HG03442 (cell line): ENCODE data around the gene MYL10.
"Not testable (repeated sequence)": the region's sequence is repeated elsewhere in the genome, so short reads cannot be mapped to it uniquely, and the experiment has no call there.

Experiments
- ATAC-seq: cut with Tn5 transposase; IDR thresholded peaks from one replicate; pipeline ENCODE4 v1.9.1; 2021; ENCODE audit warnings: mild to moderate bottlenecking, moderate library complexity; ENCODE audit not compliant: unreplicated experiment

MYL10 gene

GRCh38 chr7:101657171-101657570 lies 28.1 kb upstream of the MYL10 start:
- no peak for ATAC-seq

GRCh38 chr7:101651112-101651511 lies 22.0 kb upstream of the MYL10 start:
- ATAC-seq, result no peak

- ATAC-seq, result no peak
These were observed 21.5 kb upstream of the MYL10 start for GRCh38 chr7:101650579-101651081.

- not testable (repeated sequence) for ATAC-seq
These were observed 18.8 kb upstream of the MYL10 start for GRCh38 chr7:101647876-101648275.

GRCh38 chr7:101645951-101646350 lies 16.9 kb upstream of the MYL10 start:
- no peak for ATAC-seq

GRCh38 chr7:101644879-101645278 lies 15.8 kb upstream of the MYL10 start:
- ATAC-seq, result no peak

GRCh38 chr7:101639127-101639526 lies 10.0 kb upstream of the MYL10 start:
- ATAC-seq, result not testable (repeated sequence)

GRCh38 chr7:101636822-101637623 lies 7.9 kb upstream of the MYL10 start:
- no peak for ATAC-seq

GRCh38 chr7:101635484-101635883 lies 6.4 kb upstream of the MYL10 start:
- ATAC-seq, result no peak

- no peak for ATAC-seq
These were observed 5.2 kb upstream of the MYL10 start for GRCh38 chr7:101634196-101634717.

- ATAC-seq, result no peak
These were observed 4.4 kb upstream of the MYL10 start for GRCh38 chr7:101633511-101633910.

- ATAC-seq, result no peak
These were observed 3.5 kb upstream of the MYL10 start for GRCh38 chr7:101632641-101633040.

GRCh38 chr7:101631224-101631714 lies 2.2 kb upstream of the MYL10 start:
- no peak for ATAC-seq

- ATAC-seq, result no peak
These were observed 1.5 kb upstream of the MYL10 start for GRCh38 chr7:101630591-101630990.

GRCh38 chr7:101628522-101628921 lies 574 bp downstream of the MYL10 start:
- ATAC-seq, result no peak

GRCh38 chr7:101626758-101627157 lies 2.3 kb downstream of the MYL10 start:
- ATAC-seq, result no peak

GRCh38 chr7:101626069-101626671 lies 2.9 kb downstream of the MYL10 start:
- no peak for ATAC-seq

GRCh38 chr7:101625031-101625791 lies 3.9 kb downstream of the MYL10 start:
- ATAC-seq, result no peak

- no peak for ATAC-seq
These were observed 4.7 kb downstream of the MYL10 start for GRCh38 chr7:101624246-101625001.

- ATAC-seq, result no peak
These were observed 6.4 kb downstream of the MYL10 start for GRCh38 chr7:101622609-101623173.
